Lower leg skin (tissue), 4 donors: ENCODE data around the gene PGAP3. TPM values are rescaled to one million over a fixed set of nuclear protein-coding genes. Genes with fewer than 3 reads are reported as not detected.

Experiments used
- DNase-seq, 2 donors: peaks; one replicate each; pipeline ENCODE4 v3.0.0-alpha.2; 2019; ENCODE audit warnings: low spot score in 2 of 2
- H3K4me3 ChIP-seq: fragments of 200-600 bp; sonication (generic); 2 replicates; pipeline ENCODE4 v1.5.1; 2017; ENCODE audit warnings: mild to moderate bottlenecking, low read depth; ENCODE audit not compliant: poor library complexity, severe bottlenecking
- POLR2A ChIP-seq, 2 donors: fragments of 450-650 bp; IDR thresholded peaks; one replicate each; pipeline ENCODE4 v1.6.1; 2016 to 2017; ENCODE audit warnings: antibody characterized with exemption in 2 of 2, mild to moderate bottlenecking in 1 of 2, moderate library complexity in 1 of 2
- WGBS, 2 donors: methylation state at CpG; one replicate each; pipeline ENCODE4 v1.1.5; 2018; 5-methylcytosine and 5-hydroxymethylcytosine counted together
- intact Hi-C: fragments of 100-400 bp; cut with DNase I; formaldehyde crosslinking; loops from one replicate; pipeline ENCODE4 v1.15.0; 2023; ENCODE audit warnings: low total_unique reads
- total RNA-seq, 4 donors: library from RNA; depleted of rRNA; stranded (reverse); fragments of >200 nt; gene quantifications; one replicate each; pipeline ENCODE4 v1.1.0, GENCODE V29; 2016
- TF ChIP-seq, protein P1 (sequence below), 3 donors: fragments of 450-650 bp; IDR thresholded peaks; one replicate each; pipeline ENCODE4 v1.5.1; 2016; ENCODE audit warnings: antibody characterized with exemption in 3 of 3, mild to moderate bottlenecking in 3 of 3, moderate library complexity in 2 of 3

Gene PGAP3
- total RNA-seq, 4 donors from 2014 or later = 24.2 to 41.4 (median 28.8) TPM

DNA sequence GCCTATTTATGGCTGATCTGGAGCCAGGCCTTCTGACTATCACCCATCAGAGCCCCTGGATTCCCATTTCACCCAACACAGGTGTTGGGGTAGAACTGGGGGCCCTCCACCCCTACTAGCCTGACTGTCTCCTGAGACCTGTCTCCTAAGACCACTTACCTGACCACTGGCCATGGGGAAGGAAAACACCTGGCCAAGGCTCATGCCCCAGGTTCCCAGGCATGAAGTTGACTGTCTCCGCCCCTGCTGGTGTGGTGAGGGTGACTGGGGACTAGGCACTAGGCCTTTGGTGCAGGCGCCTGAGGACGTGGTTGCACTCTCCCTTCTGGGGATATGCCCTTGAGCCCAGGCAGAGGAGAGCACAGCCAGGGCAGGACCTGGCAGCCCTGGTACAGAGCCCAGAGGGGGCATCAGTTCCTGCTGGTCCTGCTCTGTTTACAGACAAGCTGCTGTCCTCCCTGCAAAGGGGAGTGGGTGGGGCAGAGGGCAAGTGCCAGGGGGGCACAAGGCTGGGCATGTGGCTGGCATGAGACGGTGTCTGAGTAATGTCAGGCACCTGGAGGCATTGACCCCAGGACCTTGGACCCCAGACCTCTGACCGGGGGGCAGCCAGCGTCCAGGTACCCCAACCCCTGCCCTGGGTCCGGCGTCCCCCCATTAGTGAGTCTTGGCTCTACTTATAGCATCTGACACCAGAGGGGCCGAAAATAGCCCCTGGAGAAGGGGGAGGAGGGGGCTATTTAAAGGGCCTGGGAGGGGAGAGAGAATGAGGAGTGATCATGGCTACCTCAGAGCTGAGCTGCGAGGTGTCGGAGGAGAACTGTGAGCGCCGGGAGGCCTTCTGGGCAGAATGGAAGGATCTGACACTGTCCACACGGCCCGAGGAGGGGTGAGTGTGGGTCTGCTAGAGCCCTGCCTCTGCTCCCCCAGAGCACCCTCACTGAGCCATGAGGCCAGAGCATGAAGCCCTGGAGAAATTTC lies 23.0 kb downstream of the PGAP3 start, which contains the start of gene TCAP:
TSS of gene TCAP (plus strand) at position 769 of the 981 bp plus-strand sequence. CDS start at position 780, 11 bp downstream.
- DNase-seq = no peak
- intact Hi-C loops = no loop called here
- TF ChIP-seq POLR2A (IDR thresholded peaks at IDR 0.05) = no peak
- WGBS, 2 donors = 45 to 54% methylated on average over 11 to 15 of the region's 15 CpGs
- no peak within 1 kb of the TSS for H3K4me3 ChIP-seq

DNA sequence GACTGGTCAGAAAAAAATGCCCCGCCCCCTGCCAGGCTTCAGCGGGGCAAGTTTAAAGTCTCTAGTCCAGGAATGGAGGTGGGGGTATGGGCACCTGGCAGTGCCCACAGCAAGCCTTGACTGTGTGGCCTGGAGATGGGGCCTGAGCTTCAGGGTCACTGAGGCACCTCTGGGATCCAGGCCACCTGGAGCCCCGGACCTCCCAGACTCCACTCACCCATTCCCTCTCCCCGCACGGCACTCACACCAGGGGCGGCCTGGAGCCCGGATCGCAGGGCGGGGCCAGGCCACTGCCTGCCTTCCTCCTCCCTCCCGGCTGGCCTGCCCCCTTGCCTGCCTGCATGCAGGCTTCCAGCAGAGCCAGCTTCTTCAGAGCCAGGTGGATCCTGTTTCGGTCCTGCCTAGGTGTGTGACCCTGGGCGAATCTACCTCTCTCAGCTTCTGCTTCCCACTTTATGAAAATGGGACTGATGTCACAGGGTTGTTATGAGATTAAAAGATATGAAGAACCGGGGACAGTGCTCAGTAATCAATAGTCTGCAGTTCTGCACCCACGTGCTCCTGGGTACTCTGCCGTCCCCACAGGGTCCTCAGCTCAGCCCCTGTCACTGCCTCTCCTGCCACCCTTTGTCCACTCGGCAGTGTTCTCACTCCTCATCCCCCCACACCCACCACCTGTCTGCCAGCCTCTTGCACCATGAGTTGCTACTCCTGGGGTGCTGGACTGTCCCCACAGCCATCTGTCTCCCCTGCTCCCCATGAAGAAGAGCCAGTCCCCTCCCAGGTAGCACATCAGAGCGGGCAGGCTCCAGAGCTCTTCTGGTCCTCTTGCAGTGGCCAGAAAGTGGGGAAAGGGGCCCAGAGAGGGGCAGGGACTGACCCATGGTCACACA lies 23.9 kb downstream of the PGAP3 start:
- intact Hi-C loops = no loop called here

DNA sequence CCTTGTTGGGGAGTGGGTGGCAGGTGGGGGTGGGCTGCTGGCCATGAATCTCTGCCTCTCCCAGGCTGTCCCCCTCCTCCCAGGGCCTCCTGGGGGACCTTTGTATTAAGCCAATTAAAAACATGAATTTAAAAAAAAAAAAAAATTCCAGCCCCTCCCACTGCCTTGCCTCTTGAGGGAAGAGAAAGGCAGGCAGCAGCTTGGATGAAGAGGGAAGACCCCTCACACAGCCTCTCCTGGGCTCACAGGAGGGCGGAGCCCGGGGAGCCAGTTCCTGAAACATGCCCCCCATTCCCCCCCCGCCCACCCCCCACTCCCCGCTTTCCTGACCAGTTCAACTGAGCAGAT lies 24.5 kb downstream of the PGAP3 start:
- intact Hi-C loops = no loop called here
- 63 to 65% methylated on average over 4 of the region's 4 CpGs for WGBS, 2 donors
- no peak for TF ChIP-seq POLR2A (IDR thresholded peaks at IDR 0.05)
- TF ChIP-seq, protein P1, sequence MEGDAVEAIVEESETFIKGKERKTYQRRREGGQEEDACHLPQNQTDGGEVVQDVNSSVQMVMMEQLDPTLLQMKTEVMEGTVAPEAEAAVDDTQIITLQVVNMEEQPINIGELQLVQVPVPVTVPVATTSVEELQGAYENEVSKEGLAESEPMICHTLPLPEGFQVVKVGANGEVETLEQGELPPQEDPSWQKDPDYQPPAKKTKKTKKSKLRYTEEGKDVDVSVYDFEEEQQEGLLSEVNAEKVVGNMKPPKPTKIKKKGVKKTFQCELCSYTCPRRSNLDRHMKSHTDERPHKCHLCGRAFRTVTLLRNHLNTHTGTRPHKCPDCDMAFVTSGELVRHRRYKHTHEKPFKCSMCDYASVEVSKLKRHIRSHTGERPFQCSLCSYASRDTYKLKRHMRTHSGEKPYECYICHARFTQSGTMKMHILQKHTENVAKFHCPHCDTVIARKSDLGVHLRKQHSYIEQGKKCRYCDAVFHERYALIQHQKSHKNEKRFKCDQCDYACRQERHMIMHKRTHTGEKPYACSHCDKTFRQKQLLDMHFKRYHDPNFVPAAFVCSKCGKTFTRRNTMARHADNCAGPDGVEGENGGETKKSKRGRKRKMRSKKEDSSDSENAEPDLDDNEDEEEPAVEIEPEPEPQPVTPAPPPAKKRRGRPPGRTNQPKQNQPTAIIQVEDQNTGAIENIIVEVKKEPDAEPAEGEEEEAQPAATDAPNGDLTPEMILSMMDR (IDR thresholded peaks at IDR 0.05) = no peak
- no peak overlapping the region for H3K4me3 ChIP-seq
- DNase-seq = no peak

More for the DNA sequence above, 23.9 kb downstream of the PGAP3 start:
- 33 to 41% methylated on average over 16 to 17 of the region's 17 CpGs for WGBS, 2 donors
- TF ChIP-seq POLR2A (IDR thresholded peaks at IDR 0.05) = no peak
- TF ChIP-seq, protein P1 (IDR thresholded peaks at IDR 0.05) = no peak
- no peak overlapping the region for H3K4me3 ChIP-seq
- no peak for DNase-seq

DNA sequence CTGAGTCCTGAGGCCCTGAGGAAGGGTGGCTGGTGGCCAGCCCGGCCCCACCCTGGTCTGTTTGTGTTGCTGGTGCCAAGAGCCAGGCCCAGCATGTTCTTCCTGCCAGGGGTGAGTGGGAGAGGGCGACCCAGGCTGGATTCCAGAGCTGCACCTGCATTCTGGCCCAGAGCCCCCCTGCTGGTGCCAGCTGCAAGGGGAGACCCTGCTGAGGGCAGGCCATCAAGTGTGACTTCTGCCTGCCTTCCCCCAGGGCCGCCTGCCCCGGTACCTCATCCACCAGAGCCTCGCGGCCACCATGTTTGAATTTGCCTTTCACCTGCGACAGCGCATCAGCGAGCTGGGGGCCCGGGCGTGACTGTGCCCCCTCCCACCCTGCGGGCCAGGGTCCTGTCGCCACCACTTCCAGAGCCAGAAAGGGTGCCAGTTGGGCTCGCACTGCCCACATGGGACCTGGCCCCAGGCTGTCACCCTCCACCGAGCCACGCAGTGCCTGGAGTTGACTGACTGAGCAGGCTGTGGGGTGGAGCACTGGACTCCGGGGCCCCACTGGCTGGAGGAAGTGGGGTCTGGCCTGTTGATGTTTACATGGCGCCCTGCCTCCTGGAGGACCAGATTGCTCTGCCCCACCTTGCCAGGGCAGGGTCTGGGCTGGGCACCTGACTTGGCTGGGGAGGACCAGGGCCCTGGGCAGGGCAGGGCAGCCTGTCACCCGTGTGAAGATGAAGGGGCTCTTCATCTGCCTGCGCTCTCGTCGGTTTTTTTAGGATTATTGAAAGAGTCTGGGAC lies 25.1 kb downstream of the PGAP3 start:
- 71 to 74% methylated on average over 15 to 21 of the region's 22 CpGs for WGBS, 2 donors
- intact Hi-C loops = no loop called here
- no peak overlapping the region for H3K4me3 ChIP-seq
- no peak for DNase-seq
- TF ChIP-seq, protein P1 (IDR thresholded peaks at IDR 0.05) = no peak
- TF ChIP-seq POLR2A (IDR thresholded peaks at IDR 0.05) = no peak

DNA sequence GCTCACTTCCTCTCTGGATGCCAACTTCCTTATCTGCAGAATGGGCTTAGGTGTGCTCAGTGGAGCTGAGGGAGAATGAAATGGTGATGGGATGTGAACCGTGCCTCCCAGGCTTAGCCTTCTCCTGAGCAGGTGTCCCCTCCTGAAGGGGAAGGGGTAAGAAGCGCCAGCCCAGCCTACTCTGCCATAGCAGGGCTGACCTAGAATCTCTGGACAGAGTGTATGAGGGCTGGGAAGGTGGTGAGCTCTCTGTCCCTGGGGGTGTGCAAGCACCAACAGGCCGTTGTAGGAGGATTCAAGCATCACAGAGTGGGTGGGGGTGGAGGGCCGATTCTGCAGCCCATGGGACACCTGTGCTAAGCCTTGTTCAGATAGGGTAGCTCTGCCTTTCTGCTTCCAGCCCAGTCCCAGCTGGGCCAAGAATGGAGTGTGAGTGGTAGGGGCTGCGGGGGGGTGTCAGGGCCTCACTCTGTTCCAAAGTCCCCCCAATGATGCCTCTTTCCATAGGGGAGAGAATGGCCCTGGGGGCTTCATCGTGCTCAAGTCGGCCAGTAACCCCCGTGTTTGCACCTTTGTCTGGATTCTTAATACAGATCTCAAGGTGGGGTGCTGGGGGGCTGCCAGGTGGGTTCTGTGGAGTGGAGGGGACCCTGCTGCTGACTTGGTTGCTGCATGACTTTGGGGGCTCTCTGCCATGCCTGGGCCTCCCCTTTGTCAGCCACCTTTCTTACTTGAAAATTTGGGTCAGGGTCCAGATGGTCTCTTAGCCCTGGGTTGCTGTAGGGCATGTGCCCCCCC lies 25.9 kb downstream of the PGAP3 start:
- no peak for DNase-seq
- WGBS, 2 donors = 71 to 79% methylated on average over 8 of the region's 8 CpGs
- intact Hi-C loops = no loop called here
- H3K4me3 ChIP-seq = no peak overlapping the region
- TF ChIP-seq, protein P1 (IDR thresholded peaks at IDR 0.05) = no peak
- TF ChIP-seq POLR2A (IDR thresholded peaks at IDR 0.05) = no peak
